HepG2 (cell line): ENCODE measurements around the gene MTMR3. TPM values are rescaled to one million over a fixed set of nuclear protein-coding genes. Genes with fewer than 3 reads are reported as not detected.
"Not testable (repeated sequence)": the region's sequence is repeated elsewhere in the genome, so short reads cannot be mapped to it uniquely, and the experiment has no call there.

Source experiments
- ATAC-seq: fragments of 200-7000 bp; cut with Tn5 transposase; 3 replicates; pipeline ENCODE4 v1.9.1; 2020; ENCODE audit warnings: mild to moderate bottlenecking, moderate library complexity
- BruUV-seq: library from RNA; stranded (reverse); fragments of 400-500 nt; replicated peaks from 2 replicates; lab custom pipeline; 2021; lab: Mats Ljungman, UMichigan
- CTCF ChIA-PET: fragments of 300-600 bp; formaldehyde crosslinking; extraction: SDS; loops from one replicate; lab custom pipeline; 2021; ENCODE audit warnings: low total read pairs, inconsistent platforms, low intra/inter-chr PET ratio; lab: Yijun Ruan, JAX
- POLR2A ChIA-PET: fragments of 350-600 bp; sonication (Branson Sonifier 250); formaldehyde crosslinking; loops from one replicate; lab custom pipeline; 2020; ENCODE audit warnings: antibody characterized with exemption, inconsistent platforms; lab: Yijun Ruan, JAX
- DNase-seq: peaks from one replicate; pipeline ENCODE4 v3.0.0-alpha.2; 2015; ENCODE audit warnings: low spot score
- FAIRE-seq: peaks from 3 replicates; lab custom pipeline; 2011; peaks lifted over from hg19 to GRCh38; lab: Jason Lieb, UNC
- H2AFZ ChIP-seq: one replicate; pipeline ENCODE4 v1.6.1; 2011; ENCODE audit warnings: low read length, inconsistent platforms
- H3K27ac ChIP-seq: fragments of 300-600 bp; 3 replicates; pipeline ENCODE4 v1.8.0; 2011; ENCODE audit warnings: mixed run types, mild to moderate bottlenecking, mixed read lengths, low read length, inconsistent platforms; ENCODE audit not compliant: insufficient read depth; ENCODE audit errors: extremely low read length
- H3K27me3 ChIP-seq, 2 experiments: fragments of 200-600 bp in 1 of 2; 2 replicates in 1 of 2; 3 replicates in 1 of 2; pipeline versions ENCODE4 v1.6.0 to v1.8.0; 2011; ENCODE audit warnings: low read length in 2 of 2, mild to moderate bottlenecking in 2 of 2, moderate library complexity in 2 of 2, inconsistent platforms in 1 of 2; ENCODE audit not compliant: insufficient read depth in 2 of 2, control insufficient read depth in 1 of 2
- H3K36me3 ChIP-seq, 2 experiments: fragments of 200-600 bp in 1 of 2; replicated peaks in 1 of 2; 2 replicates in 1 of 2; 3 replicates in 1 of 2; pipeline versions ENCODE4 v1.5.1 to v1.8.0; 2011; ENCODE audit warnings: low read length in 2 of 2, inconsistent platforms in 1 of 2; ENCODE audit not compliant: insufficient read depth in 2 of 2, control insufficient read depth in 1 of 2
- H3K4me1 ChIP-seq: 2 replicates; pipeline ENCODE4 v1.5.1; 2012; ENCODE audit warnings: low read length, inconsistent platforms; ENCODE audit not compliant: insufficient read depth
- H3K4me2 ChIP-seq: 2 replicates; pipeline ENCODE4 v1.6.0; 2011; ENCODE audit warnings: low read depth, low read length, inconsistent platforms
- H3K4me3 ChIP-seq, 3 experiments: fragments of 200-600 bp in 1 of 3; sonication (generic), shearing (Covaris generic) in 1 of 3; replicated peaks in 1 of 3; 2 replicates each; pipeline ENCODE4 v1.5.1; 2011 to 2016; ENCODE audit warnings: low read length in 3 of 3, inconsistent platforms in 2 of 3, low read depth in 2 of 3, mild to moderate bottlenecking in 2 of 3, control low read depth in 1 of 3, mixed read lengths in 1 of 3; ENCODE audit not compliant: insufficient read depth in 1 of 3
- H3K79me2 ChIP-seq: one replicate; pipeline ENCODE4 v1.6.1; 2011; ENCODE audit warnings: low read length, inconsistent platforms; ENCODE audit not compliant: insufficient read depth
- H3K9ac ChIP-seq: 2 replicates; pipeline ENCODE4 v1.6.0; 2011; ENCODE audit warnings: mild to moderate bottlenecking, low read depth, low read length, inconsistent platforms; ENCODE audit not compliant: insufficient read depth
- H3K9me3 ChIP-seq: 2 replicates; pipeline ENCODE4 v1.5.1; 2012; ENCODE audit warnings: mild to moderate bottlenecking, low read length
- H4K20me1 ChIP-seq: 2 replicates; pipeline ENCODE4 v1.6.0; 2011; ENCODE audit warnings: inconsistent platforms, mild to moderate bottlenecking, low read length, moderate library complexity; ENCODE audit not compliant: insufficient read depth
- ZKSCAN5 ChIP-seq: sonication (generic); formaldehyde crosslinking; IDR thresholded peaks from 2 replicates; pipeline ENCODE4 v1.5.1; 2020; ENCODE audit warnings: mild to moderate bottlenecking, missing genetic modification reagents
- ZNF468 ChIP-seq: sonication (generic); formaldehyde crosslinking; IDR thresholded peaks from 2 replicates; pipeline ENCODE4 v1.8.0; 2022; ENCODE audit warnings: mild to moderate bottlenecking, moderate library complexity, missing genetic modification reagents
- WGBS: methylation state at CpG from one replicate; pipeline ENCODE4 v1.1.6; 2017; ENCODE audit warnings: low lambda C conversion rate; 5-methylcytosine and 5-hydroxymethylcytosine counted together
- in situ Hi-C: cut with HindIII; loops from 2 replicates; pipeline ENCODE4 v1.10.0; 2017; ENCODE audit warnings: low pct_unique_long_range_greater_than_20kb; ENCODE audit not compliant: extremely low pct_ligation_motif_present
- intact Hi-C: fragments of 100-400 bp; cut with micrococcal nuclease; formaldehyde crosslinking; loops from one replicate; pipeline ENCODE4 v1.10.0; 2022; ENCODE audit not compliant: unreplicated experiment
- polyA plus RNA-seq, 8 experiments: library from polyadenylated mRNA; depleted of rRNA in 3 of 8; stranded (reverse) in 7 of 8; unstranded in 1 of 8; fragments of >200 nt; fragmentation: Illumina TruSeq in 4 of 8; extraction: Trizol in 4 of 8; gene quantifications; 2 replicates each; pipeline versions ENCODE4 v1.2.1 to v1.2.3, GENCODE V29; 2011 to 2016; ENCODE audit warnings: low read depth in 4 of 8, missing spikeins in 1 of 8, mixed read lengths in 1 of 8; ENCODE audit not compliant: insufficient read depth in 1 of 8
- total RNA-seq, 5 experiments: library from RNA; depleted of rRNA; stranded (reverse); fragments of >200 nt; fragmentation: Illumina TruSeq; extraction: Trizol; gene quantifications; 2 replicates each; pipeline ENCODE4 v1.2.3, GENCODE V29; 2016; ENCODE audit warnings: low read depth in 1 of 5

The MTMR3 gene
- total and polyA plus RNA-seq, 2 of the 13 experiments (the other 11 are each of a cell fraction or from before 2014, with no cell fraction given), result 12.6 to 24.8 TPM

GRCh38 chr22:29861672-29862297 is 21.2 kb upstream of the MTMR3 start:
- intact Hi-C loops (no loop called here), in situ Hi-C loops (no loop called here)
- POLR2A ChIA-PET, result no interaction called here

GRCh38 chr22:29865572-29865971 is 17.4 kb upstream of the MTMR3 start:
- POLR2A ChIA-PET, H3K9ac ChIP-seq, H3K79me2 ChIP-seq, ATAC-seq, DNase-seq, H3K36me3 ChIP-seq, CTCF ChIA-PET, H3K9me3 ChIP-seq, H3K4me2 ChIP-seq, H2AFZ ChIP-seq, H3K4me3 ChIP-seq, H3K27ac ChIP-seq, in situ Hi-C loops, FAIRE-seq, H4K20me1 ChIP-seq, intact Hi-C loops, BruUV-seq, H3K27me3 ChIP-seq: not testable (repeated sequence)
- peaks cover 17% of the 10 kb centered on the region for H3K4me1 ChIP-seq
- 81% methylated on average over 13 of the region's 13 CpGs for WGBS

More at GRCh38 chr22:29861672-29862297, 21.2 kb upstream of the MTMR3 start:
- H3K79me2 ChIP-seq, result no peaks in the 10 kb centered on the region
- no peaks in the 10 kb centered on the region for H3K36me3 ChIP-seq
- no peak for DNase-seq
- H3K27me3 ChIP-seq, result no peaks in the 10 kb centered on the region
- no peak for ATAC-seq
- H3K4me2 ChIP-seq, result no peak overlapping the region
- WGBS, result 41% methylated on average over 2 of the region's 2 CpGs
- H3K4me1 ChIP-seq, result peaks cover 11% of the 10 kb centered on the region
- no peaks in the 10 kb centered on the region for H4K20me1 ChIP-seq
- no peak for FAIRE-seq
- H3K4me3 ChIP-seq, result no peak overlapping the region
- H3K9me3 ChIP-seq, result no peaks in the 10 kb centered on the region
- H2AFZ ChIP-seq, result no peak overlapping the region
- no peak overlapping the region for H3K27ac ChIP-seq
- BruUV-seq, result no TSS peak
- TF ChIP-seq ZKSCAN5 (CRISPR knock-in tag) (no peak), ZNF468 (CRISPR knock-in tag) (no peak)
- no peak overlapping the region for H3K9ac ChIP-seq
- CTCF ChIA-PET, result no interaction called here
